ENCODE measurements around the gene SENP3. TPM values are rescaled to one million over a fixed set of nuclear protein-coding genes. Genes with fewer than 3 reads are reported as not detected.

The SENP3 gene
- total and polyA plus RNA-seq, 2 donors (not counting 3 experiments of a cell fraction or from before 2014, with no cell fraction given): 63.4 to 96.5 TPM

GRCh38 chr17:7586673-7587419 is 25.1 kb downstream of the SENP3 start:
- Histone ChIP-seq H3K36me3 (ENCODE audit: control insufficient read depth in 2 of 2, extremely low read depth in 1 of 2, insufficient read depth in 2 of 2, low read length in 2 of 2) (peaks cover 7 to 17% of the 10 kb centered on the region in 2 experiments), H3K9ac (replicated peaks; ENCODE audit: extremely low read depth, insufficient read depth, low read length) (no peak overlapping the region), H3K27ac (ENCODE audit: insufficient read depth, low read depth, low read length) (no peak overlapping the region), H3K4me3 (replicated peaks in 1 of 3; ENCODE audit: insufficient read depth in 1 of 3, low read depth in 1 of 3, low read length in 3 of 3) (no peak overlapping the region), H3K4me2 (ENCODE audit: insufficient read depth, low read length) (no peak overlapping the region), H4K20me1 (replicated peaks; ENCODE audit: control insufficient read depth, extremely low read depth, insufficient read depth, low read length) (no peaks in the 10 kb centered on the region), H3K27me3 (ENCODE audit: control insufficient read depth in 2 of 2, insufficient read depth in 2 of 2, low read length in 2 of 2) (no peaks in the 10 kb centered on the region), H3K79me2 (ENCODE audit: control insufficient read depth, insufficient read depth, low read length) (peaks cover 22% of the 10 kb centered on the region), H3K4me1 (ENCODE audit: control insufficient read depth, extremely low read depth, insufficient read depth, low read length) (peaks cover 26% of the 10 kb centered on the region), H2AFZ (ENCODE audit: low read depth, low read length) (no peak overlapping the region), H3K9me1 (replicated peaks; ENCODE audit: control insufficient read depth, extremely low read depth, insufficient read depth, low read length) (no peaks in the 10 kb centered on the region), H3K9me3 (replicated peaks; ENCODE audit: control insufficient read depth, insufficient read depth, low read length) (no peaks in the 10 kb centered on the region)
- POLR2A ChIA-PET: interaction anchor here (1.2 kb wide), 1 partner anchor 11 kb away, joined by 3 read pairs; no protein-coding TSS in a partner anchor
- no TSS peak for BruUV-seq (replicated peaks)
- dilution Hi-C loops (cut with MboI; ENCODE audit: extremely low pct_ligation_motif_present, low sequenced_read_pairs): no loop called here
- intact Hi-C loops (cut with micrococcal nuclease): no loop called here
- no peak for FAIRE-seq
- no peak for DNase-seq (ENCODE audit: low read depth, low spot score)
- CTCF ChIA-PET: interaction anchor here (0.8 to 5.1 kb wide), 4 partner anchors 11 to 231 kb away, joined by 3 to 61 read pairs (median 5); partner anchors contain the start of genes SENP3, TP53 and WRAP53
- TF ChIP-seq MYC (IDR thresholded peaks at IDR 0.05; ENCODE audit: low read depth, low read length) (no peak), MAX (IDR thresholded peaks at IDR 0.05; ENCODE audit: insufficient read depth, insufficient read length) (no peak), POLR2AphosphoS5 (IDR thresholded peaks at IDR 0.05; ENCODE audit: insufficient read depth, low read depth, low read length) (no peak)

GRCh38 chr17:7587420-7588151 is 25.9 kb downstream of the SENP3 start:
- H3K79me2 ChIP-seq (ENCODE audit: control insufficient read depth, insufficient read depth, low read length): peaks cover 22% of the 10 kb centered on the region
- peaks cover 25% of the 10 kb centered on the region for H3K4me1 ChIP-seq (ENCODE audit: control insufficient read depth, extremely low read depth, insufficient read depth, low read length)
- H2AFZ ChIP-seq (ENCODE audit: low read depth, low read length): no peak overlapping the region
- no TSS peak for BruUV-seq (replicated peaks)
- no peaks in the 10 kb centered on the region for H3K9me3 ChIP-seq (replicated peaks; ENCODE audit: control insufficient read depth, insufficient read depth, low read length)
- H3K9ac ChIP-seq (replicated peaks; ENCODE audit: extremely low read depth, insufficient read depth, low read length): no peak overlapping the region
- no peak overlapping the region for H3K4me3 ChIP-seq (replicated peaks in 1 of 3; ENCODE audit: insufficient read depth in 1 of 3, low read depth in 1 of 3, low read length in 3 of 3)
- intact Hi-C loops (cut with micrococcal nuclease): loop anchor here (2.0 kb wide), 1 partner anchor 27 kb away; the partner anchor contains the start of gene FXR2
- H3K9me1 ChIP-seq (replicated peaks; ENCODE audit: control insufficient read depth, extremely low read depth, insufficient read depth, low read length): no peaks in the 10 kb centered on the region
- DNase-seq (ENCODE audit: low read depth, low spot score): no peak
- H4K20me1 ChIP-seq (replicated peaks; ENCODE audit: control insufficient read depth, extremely low read depth, insufficient read depth, low read length): no peaks in the 10 kb centered on the region
- no peak overlapping the region for H3K4me2 ChIP-seq (ENCODE audit: insufficient read depth, low read length)
- no peak overlapping the region for H3K27ac ChIP-seq (ENCODE audit: insufficient read depth, low read depth, low read length)
- POLR2A ChIA-PET: interaction anchor here (1.2 kb wide), 1 partner anchor 11 kb away, joined by 3 read pairs; no protein-coding TSS in a partner anchor
- dilution Hi-C loops (cut with MboI; ENCODE audit: extremely low pct_ligation_motif_present, low sequenced_read_pairs): no loop called here
- TF ChIP-seq FOS (IDR thresholded peaks at IDR 0.05; ENCODE audit: borderline replicate concordance, insufficient read depth, low read length) (peak; percentile 21), MAX (IDR thresholded peaks at IDR 0.05; ENCODE audit: insufficient read depth, insufficient read length) (no peak)
- no peaks in the 10 kb centered on the region for H3K27me3 ChIP-seq (ENCODE audit: control insufficient read depth in 2 of 2, insufficient read depth in 2 of 2, low read length in 2 of 2)
- CTCF ChIA-PET: interaction anchor here (0.8 to 5.1 kb wide), 4 partner anchors 12 to 232 kb away, joined by 3 to 61 read pairs (median 5); partner anchors contain the start of genes SENP3, TP53 and WRAP53
- H3K36me3 ChIP-seq (ENCODE audit: control insufficient read depth in 2 of 2, extremely low read depth in 1 of 2, insufficient read depth in 2 of 2, low read length in 2 of 2): peaks cover 7 to 24% of the 10 kb centered on the region in 2 experiments
- peak; percentile 42 for FAIRE-seq
